ENCODE data around the gene PQBP1. TPM values are rescaled to one million over a fixed set of nuclear protein-coding genes. Genes with fewer than 3 reads are reported as not detected.
A peak's percentile ranks its signal among the peaks of the same experiment; 100 is the strongest.

The PQBP1 gene
- total RNA-seq, 1 donor from 2014 or later = 61.7 TPM

DNA sequence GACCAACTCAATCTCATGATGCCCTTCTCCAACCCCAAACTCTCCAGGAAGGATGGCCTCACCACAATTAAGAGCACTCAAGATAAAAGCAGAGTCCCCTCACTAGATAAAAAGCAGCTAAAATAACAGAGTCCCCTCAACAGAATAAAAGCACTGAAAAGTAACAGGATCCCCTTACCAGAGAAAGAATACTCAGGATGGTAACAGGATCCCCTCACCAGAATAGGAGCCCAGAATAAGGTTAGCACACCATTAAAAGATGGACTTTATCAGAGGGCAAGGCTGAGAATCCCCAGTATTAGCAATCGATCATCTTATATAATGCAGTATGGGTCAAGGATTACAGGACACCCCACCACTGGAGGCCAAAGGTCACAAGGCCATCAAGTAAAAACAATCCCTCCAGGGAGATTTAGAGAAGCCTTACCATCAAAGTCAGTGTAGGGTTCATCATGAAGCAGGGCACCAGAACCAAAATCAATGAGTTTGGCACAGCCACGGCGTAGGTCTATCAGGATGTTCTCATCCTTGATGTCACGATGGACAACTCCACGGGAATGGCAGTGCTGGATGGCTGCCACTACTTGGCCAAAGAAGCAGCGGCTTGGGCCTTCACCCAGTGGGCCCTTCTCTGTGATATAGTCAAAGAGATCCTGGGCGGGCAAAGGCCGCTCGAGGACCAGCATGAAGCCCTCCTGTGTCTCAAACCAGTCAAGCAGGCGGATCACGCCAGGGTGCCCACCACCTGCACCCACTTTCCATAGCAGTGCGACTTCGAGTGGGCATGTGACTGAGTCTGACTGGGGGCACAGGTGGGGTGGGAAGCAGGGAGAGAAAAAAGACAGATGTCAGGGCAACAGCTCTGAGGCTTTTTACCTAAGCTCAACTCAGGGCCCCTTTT is 17.1 kb downstream of the PQBP1 start:
- Mint-ChIP-seq H3K4me1 (ENCODE audit: low read depth) (peaks cover 38% of the 10 kb centered on the region), H3K27me3 (ENCODE audit: low read depth) (no peaks in the 10 kb centered on the region), H3K9me3 (ENCODE audit: low read depth) (no peaks in the 10 kb centered on the region), H3K4me3 (ENCODE audit: unreplicated experiment) (no peak overlapping the region), H3K36me3 (ENCODE audit: low read depth) (peaks cover 5% of the 10 kb centered on the region), H3K27ac (ENCODE audit: unreplicated experiment) (no peak overlapping the region)
- DNase-seq (ENCODE audit: low spot score) = no peak
- TF ChIP-seq, protein P1, sequence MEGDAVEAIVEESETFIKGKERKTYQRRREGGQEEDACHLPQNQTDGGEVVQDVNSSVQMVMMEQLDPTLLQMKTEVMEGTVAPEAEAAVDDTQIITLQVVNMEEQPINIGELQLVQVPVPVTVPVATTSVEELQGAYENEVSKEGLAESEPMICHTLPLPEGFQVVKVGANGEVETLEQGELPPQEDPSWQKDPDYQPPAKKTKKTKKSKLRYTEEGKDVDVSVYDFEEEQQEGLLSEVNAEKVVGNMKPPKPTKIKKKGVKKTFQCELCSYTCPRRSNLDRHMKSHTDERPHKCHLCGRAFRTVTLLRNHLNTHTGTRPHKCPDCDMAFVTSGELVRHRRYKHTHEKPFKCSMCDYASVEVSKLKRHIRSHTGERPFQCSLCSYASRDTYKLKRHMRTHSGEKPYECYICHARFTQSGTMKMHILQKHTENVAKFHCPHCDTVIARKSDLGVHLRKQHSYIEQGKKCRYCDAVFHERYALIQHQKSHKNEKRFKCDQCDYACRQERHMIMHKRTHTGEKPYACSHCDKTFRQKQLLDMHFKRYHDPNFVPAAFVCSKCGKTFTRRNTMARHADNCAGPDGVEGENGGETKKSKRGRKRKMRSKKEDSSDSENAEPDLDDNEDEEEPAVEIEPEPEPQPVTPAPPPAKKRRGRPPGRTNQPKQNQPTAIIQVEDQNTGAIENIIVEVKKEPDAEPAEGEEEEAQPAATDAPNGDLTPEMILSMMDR (IDR thresholded peaks at IDR 0.05) = no peak

DNA sequence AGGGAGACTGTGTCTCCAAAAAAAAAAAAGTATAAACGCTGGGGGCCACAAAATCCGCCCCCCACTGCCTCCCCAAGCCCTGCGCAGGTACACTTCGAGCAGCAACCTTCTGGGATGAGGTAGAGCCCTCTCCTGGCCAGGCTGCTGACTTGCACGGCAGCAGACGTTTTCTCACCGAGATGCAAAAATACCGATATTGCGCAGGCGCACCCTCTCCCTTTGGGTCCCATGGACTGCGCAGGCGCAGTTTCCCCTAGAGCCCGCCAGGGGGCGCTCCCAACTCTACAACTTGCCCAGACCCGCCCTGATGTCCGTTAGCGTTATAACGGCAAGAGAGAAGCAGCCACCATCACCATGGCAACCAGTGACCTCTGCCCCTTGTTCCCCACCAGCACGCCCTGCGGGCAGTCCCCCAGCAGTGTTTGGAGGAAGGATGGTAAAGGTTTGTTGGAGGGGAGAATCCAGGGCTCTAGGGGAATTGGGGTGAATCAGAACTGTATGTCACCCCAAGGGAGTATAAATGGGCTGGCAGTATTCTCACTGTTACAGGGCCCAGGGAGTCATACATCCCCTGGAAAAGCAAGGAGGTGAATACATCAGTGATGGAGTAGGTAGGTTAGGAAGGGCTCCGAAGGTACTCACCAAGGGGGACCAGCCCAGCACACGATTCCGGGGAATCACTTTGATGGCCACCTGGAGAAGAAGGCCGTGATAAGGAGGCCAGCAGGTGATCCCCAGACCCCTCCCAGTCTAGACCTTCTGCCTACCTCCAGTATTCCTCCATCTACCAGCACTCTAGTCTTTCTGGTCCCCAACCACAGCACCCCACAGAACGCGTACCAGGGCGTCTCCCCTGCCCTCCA is 19.6 kb downstream of the PQBP1 start:
- Mint-ChIP-seq H3K36me3 (ENCODE audit: low read depth) (peaks cover 5% of the 10 kb centered on the region), H3K4me3 (ENCODE audit: unreplicated experiment) (peak overlapping the region; percentile 75), H3K9me3 (ENCODE audit: low read depth) (no peaks in the 10 kb centered on the region), H3K27ac (ENCODE audit: unreplicated experiment) (peak overlapping the region; percentile 85), H3K27me3 (ENCODE audit: low read depth) (no peaks in the 10 kb centered on the region), H3K4me1 (ENCODE audit: low read depth) (peaks cover 33% of the 10 kb centered on the region)
- no peak for DNase-seq (ENCODE audit: low spot score)
- TF ChIP-seq, protein P1 (IDR thresholded peaks at IDR 0.05) = peak; percentile 89

DNA sequence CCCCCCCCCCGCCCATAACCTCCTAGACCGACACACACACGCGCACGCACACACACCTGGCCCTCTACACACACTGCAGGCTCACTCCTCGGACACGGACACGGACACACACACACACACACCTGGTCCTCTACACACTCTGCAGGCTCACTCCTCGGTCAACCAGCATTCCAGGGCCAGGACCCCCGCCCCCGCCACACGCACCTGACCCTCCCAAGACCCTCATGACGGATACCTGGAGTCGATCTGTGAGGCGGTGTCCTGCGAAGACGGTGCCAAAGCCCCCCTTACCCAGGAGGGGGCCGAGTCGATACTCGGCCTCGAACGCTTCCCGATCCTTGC is 20.5 kb downstream of the PQBP1 start:
- peaks cover 33% of the 10 kb centered on the region for H3K4me1 Mint-ChIP-seq (ENCODE audit: low read depth)
- peaks cover 7% of the 10 kb centered on the region for H3K36me3 Mint-ChIP-seq (ENCODE audit: low read depth)
- H3K27me3 Mint-ChIP-seq (ENCODE audit: low read depth) = no peaks in the 10 kb centered on the region
- no peaks in the 10 kb centered on the region for H3K9me3 Mint-ChIP-seq (ENCODE audit: low read depth)
- H3K4me3 Mint-ChIP-seq (ENCODE audit: unreplicated experiment) = peak overlapping the region; percentile 75
- no peak for DNase-seq (ENCODE audit: low spot score)
- TF ChIP-seq, protein P1 (IDR thresholded peaks at IDR 0.05) = no peak
- H3K27ac Mint-ChIP-seq (ENCODE audit: unreplicated experiment) = peak overlapping the region; percentile 73

DNA sequence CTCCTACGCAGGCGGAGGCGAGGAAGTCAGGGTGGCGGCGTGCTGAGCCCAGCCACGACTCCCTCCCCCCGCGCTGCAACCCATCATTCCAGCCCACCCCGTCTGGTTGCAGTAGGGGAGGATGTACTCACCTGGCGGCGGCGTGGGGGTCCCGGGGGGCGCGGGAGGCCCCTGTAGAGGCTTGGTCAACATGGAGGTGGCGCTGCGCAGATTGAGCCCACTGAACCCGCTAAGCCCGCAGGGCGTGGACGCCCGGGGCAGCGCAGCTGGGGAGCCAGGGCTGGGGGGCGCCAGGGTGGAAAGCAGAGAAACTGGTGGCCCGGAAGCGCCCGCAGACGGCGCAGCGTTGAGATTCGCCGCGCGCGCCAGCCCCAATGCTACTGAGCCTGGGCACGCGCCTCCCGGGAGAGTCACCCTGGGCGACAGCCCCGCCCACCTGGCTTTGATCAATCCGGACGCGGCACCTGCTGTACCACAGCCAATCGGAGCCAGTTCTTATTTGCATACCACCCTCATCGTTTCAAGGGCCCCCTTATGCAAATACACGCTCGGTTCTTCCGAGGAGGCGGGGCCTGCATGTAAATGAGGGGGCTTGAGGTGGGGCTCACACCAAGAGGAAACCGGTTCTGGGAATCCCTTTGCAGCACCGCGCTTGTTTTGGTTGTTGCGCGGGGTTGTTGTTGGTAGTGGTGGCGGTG is 21.1 kb downstream of the PQBP1 start, which contains the start of gene PIM2:
Gene PIM2 (minus strand): TSS at position 382 of the 698 bp plus-strand sequence. CDS start 190 bp downstream, at position 192.
- no peaks in the 10 kb centered on the region for H3K9me3 Mint-ChIP-seq (ENCODE audit: low read depth)

More for the DNA sequence above, 21.1 kb downstream of the PQBP1 start, which contains the start of gene PIM2:
- Mint-ChIP-seq H3K27ac (ENCODE audit: unreplicated experiment) (peak within 1 kb of the TSS; percentile 85), H3K4me3 (ENCODE audit: unreplicated experiment) (peak within 1 kb of the TSS; percentile 75), H3K4me1 (ENCODE audit: low read depth) (peaks cover 33% of the 10 kb centered on the region), H3K27me3 (ENCODE audit: low read depth) (no peaks in the 10 kb centered on the region), H3K36me3 (ENCODE audit: low read depth) (peaks cover 7% of the 10 kb centered on the region)
- no peak for DNase-seq (ENCODE audit: low spot score)
- TF ChIP-seq, protein P1 (IDR thresholded peaks at IDR 0.05) = peak; percentile 27
